Fibroblast of villous mesenchyme (primary cell): Measurements from ENCODE around the gene INTS4. TPM values are rescaled to one million over a fixed set of nuclear protein-coding genes. Genes with fewer than 3 reads are reported as not detected.
"Not testable (repeated sequence)": the region's sequence is repeated elsewhere in the genome, so short reads cannot be mapped to it uniquely, and the experiment has no call there.

Experiments used
- DNase-seq: peaks from one replicate; pipeline ENCODE4 v3.0.0-alpha.2; 2010; ENCODE audit warnings: low read depth
- H3K4me3 ChIP-seq: 2 replicates; pipeline ENCODE4 v1.5.1; 2011; ENCODE audit warnings: low read depth, mild to moderate bottlenecking, low read length
- small RNA-seq: library from RNA; depleted of rRNA; stranded (forward); fragments of <200 nt; gene quantifications from one replicate; pipeline ENCODE3, GENCODE V24; 2012
- total RNA-seq: library from RNA; depleted of rRNA; stranded (reverse); fragments of >200 nt; gene quantifications from 2 replicates; pipeline ENCODE4 v1.2.3, GENCODE V29; 2012
- TF ChIP-seq, protein P1 (sequence below): IDR thresholded peaks from 2 replicates; pipeline ENCODE4 v1.5.1; 2012; ENCODE audit warnings: low read depth, mild to moderate bottlenecking, low read length; ENCODE audit not compliant: insufficient read depth

Gene INTS4
- total RNA-seq, 1 donor, result 37.1 TPM

GRCh38 chr11:77854838-77855237 is 139.6 kb downstream of the INTS4 start:
- DNase-seq, result no peak
- TF ChIP-seq, protein P1, sequence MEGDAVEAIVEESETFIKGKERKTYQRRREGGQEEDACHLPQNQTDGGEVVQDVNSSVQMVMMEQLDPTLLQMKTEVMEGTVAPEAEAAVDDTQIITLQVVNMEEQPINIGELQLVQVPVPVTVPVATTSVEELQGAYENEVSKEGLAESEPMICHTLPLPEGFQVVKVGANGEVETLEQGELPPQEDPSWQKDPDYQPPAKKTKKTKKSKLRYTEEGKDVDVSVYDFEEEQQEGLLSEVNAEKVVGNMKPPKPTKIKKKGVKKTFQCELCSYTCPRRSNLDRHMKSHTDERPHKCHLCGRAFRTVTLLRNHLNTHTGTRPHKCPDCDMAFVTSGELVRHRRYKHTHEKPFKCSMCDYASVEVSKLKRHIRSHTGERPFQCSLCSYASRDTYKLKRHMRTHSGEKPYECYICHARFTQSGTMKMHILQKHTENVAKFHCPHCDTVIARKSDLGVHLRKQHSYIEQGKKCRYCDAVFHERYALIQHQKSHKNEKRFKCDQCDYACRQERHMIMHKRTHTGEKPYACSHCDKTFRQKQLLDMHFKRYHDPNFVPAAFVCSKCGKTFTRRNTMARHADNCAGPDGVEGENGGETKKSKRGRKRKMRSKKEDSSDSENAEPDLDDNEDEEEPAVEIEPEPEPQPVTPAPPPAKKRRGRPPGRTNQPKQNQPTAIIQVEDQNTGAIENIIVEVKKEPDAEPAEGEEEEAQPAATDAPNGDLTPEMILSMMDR, result no peak
- H3K4me3 ChIP-seq, result no peak overlapping the region

DNA sequence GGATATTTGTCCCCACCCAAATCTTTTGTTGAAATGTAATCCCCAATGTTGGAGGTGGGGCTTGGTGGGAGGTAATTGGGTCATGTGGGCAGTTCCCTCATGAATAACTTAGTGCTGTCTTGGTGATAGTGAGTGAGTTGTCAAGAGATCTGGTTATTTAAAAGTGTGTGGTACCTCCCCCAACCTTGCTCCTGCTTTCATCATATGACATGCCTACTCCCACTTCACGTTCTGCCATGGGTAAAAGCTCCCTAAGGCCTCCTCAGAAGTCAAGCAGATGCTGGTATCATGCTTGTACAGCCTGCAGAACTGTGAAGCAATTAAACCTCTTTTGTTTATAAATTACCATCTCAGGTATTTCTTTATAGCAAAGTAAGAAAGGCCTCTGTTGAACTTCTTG is 143.0 kb downstream of the INTS4 start:
- no peak overlapping the region for H3K4me3 ChIP-seq
- peak; percentile 19 for DNase-seq
- TF ChIP-seq, protein P1, result no peak

GRCh38 chr11:77843700-77844099 is 150.8 kb downstream of the INTS4 start:
- not testable (repeated sequence) for H3K4me3 ChIP-seq, DNase-seq

DNA sequence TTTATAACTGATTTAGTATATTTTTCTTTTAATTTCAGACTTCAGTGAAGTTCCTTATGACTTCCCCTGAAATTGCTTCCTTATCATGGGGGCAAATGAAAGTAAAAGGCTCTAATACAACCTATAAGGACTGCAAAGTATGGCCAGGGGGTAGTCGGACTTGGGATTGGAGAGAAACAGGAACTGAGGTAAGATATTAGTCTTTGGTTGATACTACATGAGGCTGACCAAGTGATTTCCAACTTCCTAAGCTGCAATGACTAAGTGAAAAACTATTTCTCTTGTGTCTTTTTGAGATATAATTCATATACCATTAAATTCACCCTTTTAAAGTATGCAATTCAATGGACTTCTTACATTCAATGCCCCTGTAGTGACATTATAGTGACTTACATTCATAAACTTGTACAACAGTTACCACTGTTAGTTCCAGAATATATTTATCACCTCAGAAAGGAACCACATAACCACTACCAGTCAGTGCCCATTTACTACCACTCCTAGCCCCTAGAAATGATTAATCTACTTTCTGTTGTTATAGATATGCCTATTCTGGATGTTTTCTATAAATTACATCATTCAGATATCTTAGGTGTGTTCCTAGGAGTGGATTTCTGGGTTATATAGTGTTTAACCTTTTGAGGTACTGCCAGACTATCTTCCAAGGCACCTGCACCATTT is 151.9 kb downstream of the INTS4 start:
- no peak for DNase-seq
- TF ChIP-seq, protein P1, result no peak
- H3K4me3 ChIP-seq, result no peak overlapping the region

DNA sequence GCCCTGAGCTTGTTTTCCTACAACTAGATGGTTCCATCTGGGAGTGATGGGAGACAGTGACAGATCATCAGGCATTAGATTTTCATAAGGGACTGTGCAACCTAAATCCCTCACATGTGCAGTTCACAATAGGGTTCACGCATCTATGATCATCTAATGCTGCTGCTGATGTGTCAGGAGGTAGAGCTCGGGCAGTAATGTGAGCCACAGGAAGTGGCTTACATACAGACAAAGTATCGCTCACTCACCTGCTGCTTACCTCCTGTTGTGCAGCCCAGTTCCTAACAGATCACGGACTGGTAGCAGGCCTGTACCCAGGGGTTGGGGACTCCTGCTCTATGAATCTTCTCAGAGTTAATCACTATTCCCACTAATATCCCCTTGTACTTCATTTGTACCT is 161.2 kb downstream of the INTS4 start:
- TF ChIP-seq, protein P1, result no peak
- DNase-seq, result no peak

DNA sequence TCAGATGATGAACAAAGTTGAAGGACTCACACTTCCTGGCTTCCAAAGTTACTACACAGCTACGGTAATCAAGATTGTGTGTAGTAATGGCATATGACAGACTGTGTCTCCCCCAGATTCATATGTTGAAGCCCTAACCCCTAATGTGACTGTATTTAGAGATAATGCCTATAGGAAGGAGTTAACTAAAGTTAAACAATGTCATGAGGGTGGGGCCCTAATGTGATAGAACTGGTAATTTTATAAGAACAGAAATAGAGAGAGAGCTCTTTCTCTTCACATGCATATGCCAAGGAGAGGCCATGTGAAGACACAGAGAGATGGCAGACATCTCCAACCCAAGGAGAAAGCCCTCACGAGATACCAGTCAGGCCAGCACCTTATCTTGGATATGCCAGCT is 165.5 kb downstream of the INTS4 start:
- TF ChIP-seq, protein P1, result no peak
- H3K4me3 ChIP-seq, result no peak overlapping the region
- DNase-seq, result no peak

More for the DNA sequence above, 161.2 kb downstream of the INTS4 start:
- no peak overlapping the region for H3K4me3 ChIP-seq

Small RNAs within 50 kb of the gene (small RNA-seq; reads per million reads assigned to genes)
- gene AP002812.4, result not detected

Other genes starting within 250 kb of the INTS4 start
- gene RSF1, start 173.9 kb downstream of the INTS4 start, total RNA-seq, result 34.1 and 46.2 TPM in 2 replicates
- 22.0 and 23.2 TPM in 2 replicates for gene AAMDC, start 173.5 kb downstream of the INTS4 start, total RNA-seq
- gene KCTD14, start 28.6 kb upstream of the INTS4 start, total RNA-seq, result 0.97 and 4.3 TPM in 2 replicates
- gene THRSP, start 69.2 kb upstream of the INTS4 start, total RNA-seq, result not detected in 2 replicates
- 120 and 179 TPM in 2 replicates for gene NDUFC2, start 85.2 kb upstream of the INTS4 start, total RNA-seq
- gene ALG8, start 145.0 kb upstream of the INTS4 start, total RNA-seq, result 37.7 and 60.9 TPM in 2 replicates
- gene KCTD21, start 194.0 kb upstream of the INTS4 start, total RNA-seq, result 8.1 and 11.2 TPM in 2 replicates
- 10.8 and 12.9 TPM in 2 replicates for gene USP35, start 194.3 kb upstream of the INTS4 start, total RNA-seq